DOHH2 (cell line): ENCODE measurements around the gene STXBP4.

Experiments used
- H3F3A ChIP-seq: fragments of 200-600 bp; sonication (generic), shearing (Covaris generic); 2 replicates; pipeline ENCODE4 v1.6.0; 2016; ENCODE audit warnings: antibody characterized with exemption, mild to moderate bottlenecking; ENCODE audit not compliant: control insufficient read depth, insufficient read depth
- H3K27ac ChIP-seq: fragments of 200-600 bp; sonication (generic); 2 replicates; pipeline ENCODE4 v1.5.1; 2014; ENCODE audit warnings: low read depth, mild to moderate bottlenecking, low read length, moderate library complexity
- H3K27me3 ChIP-seq: fragments of 200-600 bp; sonication (generic); 2 replicates; pipeline ENCODE4 v1.6.1; 2014; ENCODE audit warnings: mild to moderate bottlenecking, low read length, mixed read lengths; ENCODE audit not compliant: control insufficient read depth
- H3K36me3 ChIP-seq: fragments of 200-600 bp; sonication (generic); 2 replicates; pipeline ENCODE4 v1.6.1; 2014; ENCODE audit warnings: mild to moderate bottlenecking, low read length, moderate library complexity, mixed read lengths; ENCODE audit not compliant: control insufficient read depth
- H3K4me1 ChIP-seq: fragments of 200-600 bp; sonication (generic); 2 replicates; pipeline ENCODE4 v1.6.1; 2014; ENCODE audit warnings: mild to moderate bottlenecking, low read length, mixed read lengths; ENCODE audit not compliant: control insufficient read depth
- H3K4me2 ChIP-seq: fragments of 200-600 bp; sonication (generic); 2 replicates; pipeline ENCODE4 v1.6.0; 2014; ENCODE audit warnings: mild to moderate bottlenecking, low read length, moderate library complexity
- H3K4me3 ChIP-seq: fragments of 200-600 bp; sonication (generic); 2 replicates; pipeline ENCODE4 v1.5.1; 2014; ENCODE audit warnings: mild to moderate bottlenecking, low read length, mixed read lengths
- H3K79me2 ChIP-seq: fragments of 200-600 bp; sonication (generic); 2 replicates; pipeline ENCODE4 v1.6.1; 2014; ENCODE audit warnings: mild to moderate bottlenecking, low read length, mixed read lengths; ENCODE audit not compliant: control insufficient read depth
- H3K9me2 ChIP-seq: fragments of 200-600 bp; sonication (generic); replicated peaks from 2 replicates; pipeline ENCODE4 v1.6.1; 2014; ENCODE audit warnings: mild to moderate bottlenecking, low read length, mixed read lengths; ENCODE audit not compliant: control insufficient read depth
- H3K9me3 ChIP-seq: fragments of 200-600 bp; sonication (generic); 2 replicates; pipeline ENCODE4 v1.6.1; 2014; ENCODE audit warnings: antibody characterized with exemption, low read length, mixed read lengths; ENCODE audit not compliant: control insufficient read depth, insufficient read depth
- H4K20me1 ChIP-seq: fragments of 200-600 bp; sonication (generic); 2 replicates; pipeline ENCODE4 v1.6.0; 2014; ENCODE audit warnings: low read depth, mild to moderate bottlenecking, antibody characterized with exemption, low read length, moderate library complexity; ENCODE audit not compliant: control insufficient read depth, insufficient read depth
- CTCF ChIP-seq: fragments of 200-600 bp; sonication (generic); IDR thresholded peaks from one replicate; pipeline ENCODE4 v1.5.1; 2014; ENCODE audit warnings: antibody characterized with exemption, mild to moderate bottlenecking, low read depth, low read length; ENCODE audit not compliant: poor library complexity, severe bottlenecking
- EZH2phosphoT487 ChIP-seq: fragments of 200-600 bp; sonication (generic); IDR thresholded peaks from 2 replicates; pipeline ENCODE4 v1.6.1; 2017; ENCODE audit warnings: borderline replicate concordance, mild to moderate bottlenecking, antibody characterized with exemption, low read length, moderate library complexity, mixed read lengths

STXBP4 gene

GRCh38 chr17:54935471-54935870 is 33.1 kb upstream of the STXBP4 start:
- Histone ChIP-seq H3K4me2 (no peak overlapping the region), H4K20me1 (no peaks in the 10 kb centered on the region), H3K9me2 (no peaks in the 10 kb centered on the region), H3K27me3 (no peaks in the 10 kb centered on the region), H3K4me3 (no peak overlapping the region), H3K4me1 (no peaks in the 10 kb centered on the region), H3K9me3 (no peaks in the 10 kb centered on the region), H3K27ac (no peak overlapping the region), H3K36me3 (no peaks in the 10 kb centered on the region), H3K79me2 (no peaks in the 10 kb centered on the region), H3F3A (no peaks in the 10 kb centered on the region)
- TF ChIP-seq EZH2phosphoT487 (no peak), CTCF (no peak)

- Histone ChIP-seq H3K4me3 (no peak overlapping the region), H3K36me3 (no peaks in the 10 kb centered on the region), H3K79me2 (no peaks in the 10 kb centered on the region), H3K9me2 (no peaks in the 10 kb centered on the region), H3K4me1 (no peaks in the 10 kb centered on the region), H3K27me3 (no peaks in the 10 kb centered on the region), H4K20me1 (no peaks in the 10 kb centered on the region), H3K27ac (no peak overlapping the region), H3K9me3 (no peaks in the 10 kb centered on the region), H3F3A (no peaks in the 10 kb centered on the region), H3K4me2 (no peak overlapping the region)
- no peak for TF ChIP-seq EZH2phosphoT487
- TF ChIP-seq CTCF: no peak
Measured at GRCh38 chr17:54937018-54937417, 31.5 kb upstream of the STXBP4 start.

- no peak overlapping the region for H3K4me3 ChIP-seq
- H3K27me3 ChIP-seq: no peaks in the 10 kb centered on the region
- no peaks in the 10 kb centered on the region for H4K20me1 ChIP-seq
- H3K9me2 ChIP-seq: no peaks in the 10 kb centered on the region
- H3K79me2 ChIP-seq: no peaks in the 10 kb centered on the region
- no peaks in the 10 kb centered on the region for H3K4me1 ChIP-seq
- TF ChIP-seq EZH2phosphoT487 (no peak), CTCF (no peak)
- no peaks in the 10 kb centered on the region for H3F3A ChIP-seq
- H3K9me3 ChIP-seq: no peaks in the 10 kb centered on the region
- H3K4me2 ChIP-seq: no peak overlapping the region
- H3K36me3 ChIP-seq: no peaks in the 10 kb centered on the region
- no peak overlapping the region for H3K27ac ChIP-seq
Measured at GRCh38 chr17:54937426-54937825, 31.1 kb upstream of the STXBP4 start.

GRCh38 chr17:54941285-54941684 is 27.3 kb upstream of the STXBP4 start:
- Histone ChIP-seq H3K79me2 (no peaks in the 10 kb centered on the region), H3K27me3 (no peaks in the 10 kb centered on the region), H3K9me3 (no peaks in the 10 kb centered on the region), H3K9me2 (no peaks in the 10 kb centered on the region), H3K4me2 (no peak overlapping the region), H3F3A (no peaks in the 10 kb centered on the region), H3K4me3 (no peak overlapping the region), H3K36me3 (no peaks in the 10 kb centered on the region), H3K27ac (no peak overlapping the region), H4K20me1 (no peaks in the 10 kb centered on the region), H3K4me1 (no peaks in the 10 kb centered on the region)
- TF ChIP-seq CTCF: no peak
- no peak for TF ChIP-seq EZH2phosphoT487
